ENCODE data around the gene SNIP1.
"Not testable (repeated sequence)": the region's sequence is repeated elsewhere in the genome, so short reads cannot be mapped to it uniquely, and the experiment has no call there.

- not testable (repeated sequence) for TF ChIP-seq CTCF (IDR thresholded peaks at IDR 0.05 in 4 of 5, conservative IDR thresholded peaks at IDR 0.05 in 1 of 5); POLR2A (IDR thresholded peaks at IDR 0.05)
These were observed 51.3 kb downstream of the SNIP1 start for GRCh38 chr1:37502791-37503190.

Data from gastrocnemius medialis (tissue), 4 donors.